NK-92 (cell line): ENCODE data around the gene OPTC.

Experiments
- DNase-seq: peaks from one replicate; lab custom pipeline; 2025; ENCODE audit not compliant: unreplicated experiment; lab: John Stamatoyannopoulos, UW

OPTC gene

GRCh38 chr1:203490607-203491006 lies 3.3 kb upstream of the OPTC start:
- no peak for DNase-seq

- no peak for DNase-seq
Observed at GRCh38 chr1:203491664-203492063, 2.3 kb upstream of the OPTC start.

GRCh38 chr1:203492082-203492747 lies 1.7 kb upstream of the OPTC start:
- DNase-seq: no peak

DNA sequence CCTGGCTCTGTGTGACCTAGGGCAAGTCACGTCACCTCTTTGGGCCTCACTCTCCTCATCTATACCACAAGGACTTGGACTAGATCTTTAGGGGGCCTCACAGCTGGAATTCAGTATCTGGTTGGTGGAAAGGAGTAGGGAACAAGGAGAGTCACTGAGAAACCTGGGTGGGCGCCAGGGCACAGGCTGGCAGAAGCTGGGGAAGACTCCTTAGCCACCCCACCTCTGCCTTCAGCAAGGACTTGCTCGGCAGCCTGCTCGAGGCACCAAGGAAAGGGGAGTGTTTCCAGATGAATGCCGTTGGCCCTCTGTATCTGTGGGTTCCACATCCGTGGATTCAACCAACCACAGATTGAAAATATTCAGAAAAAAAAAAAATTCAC lies 1.2 kb upstream of the OPTC start:
- DNase-seq: no peak

DNA sequence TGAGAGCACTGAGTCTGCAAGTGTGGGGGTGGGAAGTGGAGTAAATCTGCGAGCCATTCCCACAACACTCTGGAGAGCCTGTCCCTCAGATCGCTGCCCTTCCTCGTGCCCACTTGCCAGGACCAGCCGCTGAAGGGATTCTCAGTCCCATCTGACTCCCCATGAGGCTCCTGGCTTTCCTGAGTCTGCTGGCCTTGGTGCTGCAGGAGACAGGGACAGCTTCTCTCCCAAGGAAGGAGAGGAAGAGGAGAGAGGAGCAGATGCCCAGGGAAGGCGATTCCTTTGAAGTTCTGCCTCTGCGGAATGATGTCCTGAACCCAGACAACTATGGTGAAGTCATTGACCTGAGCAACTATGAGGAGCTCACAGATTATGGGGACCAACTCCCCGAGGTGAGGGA lies 1.9 kb downstream of the OPTC start:
- no peak for DNase-seq

- no peak for DNase-seq
Observed at GRCh38 chr1:203497269-203497777, 3.4 kb downstream of the OPTC start.

- DNase-seq: no peak
Observed at GRCh38 chr1:203499643-203500278, 5.8 kb downstream of the OPTC start.

- no peak for DNase-seq
Observed at GRCh38 chr1:203500279-203500678, 6.3 kb downstream of the OPTC start.

DNA sequence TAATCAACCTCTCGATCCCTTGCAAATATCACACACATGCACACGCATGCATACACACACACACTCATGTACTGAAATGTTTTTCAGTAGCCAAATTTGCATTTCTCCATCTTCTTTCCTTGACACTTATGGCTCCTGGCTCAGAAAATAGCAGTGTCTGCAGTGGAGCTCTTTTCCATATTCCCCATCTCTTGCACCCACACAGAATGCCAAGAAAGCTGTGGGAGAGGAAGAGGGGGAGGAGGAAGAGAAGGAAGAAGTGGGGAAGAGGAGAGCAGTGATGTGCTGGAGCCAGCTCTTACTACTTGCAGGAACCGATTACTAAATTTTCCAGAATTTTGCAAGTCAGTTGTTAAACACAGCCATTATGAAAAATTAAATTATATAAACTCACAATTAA lies 9.9 kb downstream of the OPTC start:
- DNase-seq: no peak

DNA sequence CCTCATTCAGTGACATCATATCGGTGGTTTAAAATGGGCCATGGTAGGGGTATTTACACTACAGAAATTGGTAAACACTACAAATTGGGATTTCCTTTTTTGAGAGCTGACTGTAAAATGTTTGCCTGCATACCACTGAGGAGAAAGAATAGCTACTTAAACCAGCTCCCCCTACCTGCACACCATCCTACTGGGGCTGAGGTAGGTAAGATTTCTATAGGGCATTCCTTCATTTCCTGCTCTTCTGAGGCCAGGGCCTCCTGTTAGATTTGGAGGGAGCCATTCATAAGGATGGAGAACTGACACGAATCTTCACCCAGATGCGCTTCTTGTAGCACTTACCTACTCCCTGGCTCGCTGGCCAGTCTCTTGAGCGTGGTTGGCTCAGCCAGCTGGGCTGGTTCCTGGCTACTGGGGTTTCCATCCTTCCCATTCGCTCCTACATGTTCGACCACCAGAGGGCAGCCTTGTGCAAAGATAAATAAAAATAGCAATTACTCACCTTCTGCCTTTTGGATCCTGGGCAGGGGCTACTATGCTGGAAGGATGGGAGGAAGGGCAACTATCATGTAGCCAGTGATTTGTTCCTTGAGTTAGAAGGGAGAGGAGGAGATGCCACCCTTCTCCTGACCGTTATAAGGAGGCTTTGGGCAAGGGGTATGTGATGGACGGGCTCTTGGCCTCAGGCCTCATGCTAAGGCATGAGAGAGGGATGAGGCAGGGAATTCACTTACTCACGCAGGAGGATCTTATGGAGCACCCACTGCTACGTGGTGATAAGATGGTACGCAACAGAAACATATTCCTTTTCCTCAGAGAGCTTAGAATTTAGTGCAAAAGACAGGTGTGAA lies 10.7 kb downstream of the OPTC start:
- DNase-seq: no peak

DNA sequence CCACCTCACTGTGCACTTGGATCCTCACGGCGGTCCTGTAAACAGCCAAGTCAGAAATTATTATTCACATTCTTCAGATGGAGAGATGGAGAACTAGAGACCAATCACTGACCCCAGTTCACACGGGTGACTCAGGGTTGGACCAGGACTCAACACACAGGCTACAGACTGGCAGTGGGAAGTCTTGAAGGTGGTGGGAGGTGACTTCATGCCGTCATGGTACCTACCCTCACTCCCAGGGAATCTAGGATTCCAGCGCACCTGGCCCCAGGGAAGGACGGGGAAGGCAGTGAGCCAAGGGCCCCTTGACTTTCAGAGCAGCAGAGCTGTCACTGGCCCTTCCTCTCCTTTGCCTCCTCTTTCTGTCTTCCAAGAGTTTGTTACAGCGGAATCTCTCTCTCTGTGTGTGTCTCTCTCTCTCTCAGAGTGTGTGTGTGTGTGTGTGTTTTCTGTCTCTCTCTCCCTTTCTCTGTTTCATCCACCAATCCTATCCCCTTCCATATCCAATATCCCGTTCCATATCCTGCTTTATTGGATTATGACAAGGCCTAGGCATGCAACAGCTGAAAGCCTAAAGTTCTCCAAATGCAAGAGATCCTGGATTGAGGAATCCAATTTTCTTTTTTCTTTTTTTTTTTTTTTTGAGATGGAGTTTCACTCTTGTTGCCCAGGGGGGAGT lies 11.7 kb downstream of the OPTC start:
- no peak for DNase-seq

DNA sequence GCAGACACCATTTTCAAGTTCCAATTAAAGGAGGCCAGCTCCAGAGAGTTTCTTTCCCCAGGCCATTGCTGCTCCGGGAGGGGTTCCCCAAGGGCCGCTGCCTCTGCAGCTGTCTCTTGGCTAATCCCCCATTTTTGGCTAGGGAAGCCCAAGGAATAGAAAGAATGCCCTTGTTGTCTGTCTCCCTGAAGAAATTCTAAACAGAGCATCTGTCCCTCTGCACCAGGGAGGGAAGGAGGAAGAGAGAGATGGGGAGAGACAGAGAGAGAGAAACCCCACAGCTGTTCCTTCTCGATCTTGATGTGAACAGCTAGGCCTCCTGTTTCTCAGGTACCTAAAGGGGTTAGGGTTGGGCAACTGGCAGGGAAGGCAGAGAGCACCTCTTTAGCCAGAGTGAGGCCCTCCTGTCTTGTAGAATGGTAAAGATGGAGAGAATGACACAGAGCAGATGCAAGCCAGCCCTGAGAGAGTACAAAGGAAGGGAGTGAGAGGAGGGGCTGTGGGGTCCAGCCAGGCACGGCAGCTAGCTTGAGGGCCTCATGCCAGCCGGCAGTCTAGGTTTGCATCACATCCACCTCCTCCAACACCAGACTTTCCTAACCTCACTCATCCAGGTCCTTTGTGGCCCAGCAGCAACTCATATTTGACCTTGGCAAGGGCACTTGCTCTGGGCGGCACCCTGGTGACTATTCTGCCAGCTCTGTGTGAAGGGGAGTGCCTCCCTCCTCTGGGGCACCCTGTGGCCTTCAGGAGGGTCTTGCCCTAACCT lies 13.1 kb downstream of the OPTC start:
- no peak for DNase-seq

GRCh38 chr1:203507759-203508158 lies 13.8 kb downstream of the OPTC start:
- DNase-seq: no peak

GRCh38 chr1:203508463-203509073 lies 14.6 kb downstream of the OPTC start:
- DNase-seq: no peak

GRCh38 chr1:203509135-203509534 lies 15.2 kb downstream of the OPTC start:
- DNase-seq: no peak

- no peak for DNase-seq
Observed at GRCh38 chr1:203511513-203511912, 17.6 kb downstream of the OPTC start.

- DNase-seq: no peak
Observed at GRCh38 chr1:203511930-203512329, 18.0 kb downstream of the OPTC start.

- no peak for DNase-seq
Observed at GRCh38 chr1:203512517-203512847, 18.5 kb downstream of the OPTC start.

DNA sequence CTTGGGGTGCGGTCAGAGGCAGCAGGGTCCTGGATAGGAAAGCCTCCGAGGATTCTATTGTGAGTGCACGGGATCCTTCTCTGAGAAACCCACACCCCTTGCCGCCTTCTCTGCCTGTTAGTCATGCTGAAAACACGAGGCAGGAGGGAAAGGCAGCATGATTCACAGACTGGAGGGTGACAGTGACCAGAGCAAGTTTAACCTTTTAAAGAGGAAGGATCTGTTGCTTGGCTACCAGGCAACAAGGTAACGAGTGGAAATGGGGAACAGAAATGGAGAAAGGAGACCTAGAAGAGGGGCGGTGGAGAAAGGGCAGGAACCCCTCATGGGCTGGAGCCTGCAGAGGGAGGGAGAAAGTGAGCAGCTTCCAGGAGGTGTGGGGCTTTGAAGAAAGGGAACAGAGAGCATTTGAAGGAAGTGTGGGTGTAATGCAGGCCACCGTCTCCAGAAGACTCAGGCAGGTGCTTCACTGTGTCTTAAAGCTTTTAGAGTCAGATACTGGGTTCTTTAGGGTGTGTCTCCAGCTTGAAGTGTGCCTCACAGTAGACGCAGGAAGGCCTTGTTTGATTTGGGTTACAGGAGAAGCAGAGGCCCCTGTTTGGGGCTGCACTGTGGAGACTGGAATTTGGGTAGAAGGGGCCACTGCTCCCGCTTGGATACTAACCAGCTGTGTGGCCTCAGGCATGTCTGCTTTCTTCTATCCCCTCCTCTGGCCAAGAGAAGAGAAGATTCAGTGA lies 19.1 kb downstream of the OPTC start:
- DNase-seq: no peak

DNA sequence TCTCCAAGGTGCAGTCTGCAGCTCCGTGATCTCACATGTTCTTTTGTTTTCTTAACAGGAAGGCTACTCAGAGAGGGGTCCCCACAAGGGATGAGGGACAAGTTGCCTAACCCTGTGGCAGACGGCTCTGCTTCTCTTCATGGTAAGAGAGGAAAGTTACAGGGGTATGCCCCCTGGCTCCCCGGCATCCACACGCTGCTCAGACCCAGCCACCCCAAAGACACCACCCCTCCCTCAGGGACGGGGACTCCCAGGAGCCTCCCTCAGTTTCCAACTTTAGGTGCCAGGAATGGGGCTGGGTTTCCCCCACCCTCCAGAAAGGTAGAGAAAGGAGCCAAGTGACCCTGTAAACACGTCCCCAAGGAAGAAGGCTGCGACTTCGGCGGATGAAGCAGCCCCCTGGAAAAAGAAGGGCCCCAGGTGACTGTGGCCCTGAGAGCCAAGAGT lies 19.7 kb downstream of the OPTC start:
- no peak for DNase-seq
